ENCODE measurements around the gene EPB41L2. TPM values are rescaled to one million over a fixed set of nuclear protein-coding genes. Genes with fewer than 3 reads are reported as not detected.

The EPB41L2 gene
- total and polyA plus RNA-seq, 2 donors (not counting 1 experiment from before 2014, with no cell fraction given) = 113 to 264 TPM

DNA sequence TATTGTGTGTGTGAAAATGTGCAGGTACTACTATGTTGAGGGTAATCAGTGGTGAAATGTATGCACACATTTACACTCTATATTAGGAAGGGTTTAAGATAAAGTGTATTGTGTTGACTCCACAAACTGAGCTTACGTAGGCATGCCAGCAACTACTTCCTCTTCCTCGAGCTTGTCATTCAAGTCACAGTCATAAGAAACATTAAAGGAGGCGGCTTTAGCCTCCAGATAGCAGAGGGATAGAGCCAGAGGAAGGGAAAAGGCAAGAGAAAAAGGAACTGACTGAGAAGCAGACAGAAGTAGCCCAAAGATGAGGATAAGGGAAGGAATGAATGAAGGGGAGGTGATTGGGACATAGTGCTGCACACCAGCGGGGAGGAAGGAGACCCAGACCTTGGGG is 180.7 kb downstream of the EPB41L2 start:
- no peak overlapping the region for H3K9ac ChIP-seq (ENCODE audit: insufficient read depth, low read length)
- H4K20me1 ChIP-seq (ENCODE audit: control insufficient read depth, extremely low read depth, insufficient read depth, low read length) = no peaks in the 10 kb centered on the region
- H3K27me3 ChIP-seq (ENCODE audit: control insufficient read depth, insufficient read depth, low read length) = no peaks in the 10 kb centered on the region
- H3K9me3 ChIP-seq (ENCODE audit: control insufficient read depth, insufficient read depth, low read depth, low read length) = no peaks in the 10 kb centered on the region
- H3K4me1 ChIP-seq (ENCODE audit: control insufficient read depth, extremely low read depth, insufficient read depth, low read length) = no peaks in the 10 kb centered on the region
- no peaks in the 10 kb centered on the region for H3K79me2 ChIP-seq (ENCODE audit: control insufficient read depth, insufficient read depth, low read length)
- H2AFZ ChIP-seq (ENCODE audit: low read length) = no peak overlapping the region
- H3K36me3 ChIP-seq (ENCODE audit: control insufficient read depth, insufficient read depth, low read length) = peaks cover 9% of the 10 kb centered on the region
- H3K4me3 ChIP-seq (replicated peaks in 1 of 4; ENCODE audit: control extremely low read depth in 1 of 4, insufficient read depth in 1 of 4, low read depth in 3 of 4, low read length in 4 of 4) = no peak overlapping the region
- no peak overlapping the region for H3K4me2 ChIP-seq (ENCODE audit: extremely low read depth, insufficient read depth, low read length)
- H3K27ac ChIP-seq (ENCODE audit: insufficient read depth, low read length) = no peak overlapping the region
- TF ChIP-seq, protein P1, sequence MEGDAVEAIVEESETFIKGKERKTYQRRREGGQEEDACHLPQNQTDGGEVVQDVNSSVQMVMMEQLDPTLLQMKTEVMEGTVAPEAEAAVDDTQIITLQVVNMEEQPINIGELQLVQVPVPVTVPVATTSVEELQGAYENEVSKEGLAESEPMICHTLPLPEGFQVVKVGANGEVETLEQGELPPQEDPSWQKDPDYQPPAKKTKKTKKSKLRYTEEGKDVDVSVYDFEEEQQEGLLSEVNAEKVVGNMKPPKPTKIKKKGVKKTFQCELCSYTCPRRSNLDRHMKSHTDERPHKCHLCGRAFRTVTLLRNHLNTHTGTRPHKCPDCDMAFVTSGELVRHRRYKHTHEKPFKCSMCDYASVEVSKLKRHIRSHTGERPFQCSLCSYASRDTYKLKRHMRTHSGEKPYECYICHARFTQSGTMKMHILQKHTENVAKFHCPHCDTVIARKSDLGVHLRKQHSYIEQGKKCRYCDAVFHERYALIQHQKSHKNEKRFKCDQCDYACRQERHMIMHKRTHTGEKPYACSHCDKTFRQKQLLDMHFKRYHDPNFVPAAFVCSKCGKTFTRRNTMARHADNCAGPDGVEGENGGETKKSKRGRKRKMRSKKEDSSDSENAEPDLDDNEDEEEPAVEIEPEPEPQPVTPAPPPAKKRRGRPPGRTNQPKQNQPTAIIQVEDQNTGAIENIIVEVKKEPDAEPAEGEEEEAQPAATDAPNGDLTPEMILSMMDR (conservative IDR thresholded peaks at IDR 0.05 in 1 of 2, IDR thresholded peaks at IDR 0.05 in 1 of 2; ENCODE audit: low read depth in 1 of 2, low read length in 2 of 2) = no peak
- TF ChIP-seq EZH2 (IDR thresholded peaks at IDR 0.05; ENCODE audit: low read length, missing control alignments) = no peak
- no peak for DNase-seq (ENCODE audit: low read depth in 2 of 2)

DNA sequence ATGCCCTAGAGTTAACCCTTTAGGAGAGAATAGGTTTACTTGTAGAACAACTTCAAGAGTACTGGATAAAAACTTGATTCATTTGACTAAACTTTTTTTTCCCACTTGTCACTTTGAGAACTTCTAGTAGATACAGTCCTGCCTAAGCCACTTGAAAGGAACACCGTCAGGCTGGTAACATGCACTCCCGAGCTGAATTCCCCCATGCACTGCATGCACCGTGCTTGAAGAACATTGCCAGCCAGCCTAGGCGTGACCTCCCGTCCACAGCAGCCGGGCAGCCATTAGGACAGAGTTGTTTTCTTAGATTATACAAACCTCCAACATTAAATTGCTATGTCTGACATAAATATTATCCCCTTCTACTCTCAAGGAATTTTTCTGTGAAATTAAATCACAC is 183.2 kb downstream of the EPB41L2 start:
- H3K9ac ChIP-seq (ENCODE audit: insufficient read depth, low read length) = no peak overlapping the region
- H3K27ac ChIP-seq (ENCODE audit: insufficient read depth, low read length) = no peak overlapping the region
- H3K4me3 ChIP-seq (replicated peaks in 1 of 4; ENCODE audit: control extremely low read depth in 1 of 4, insufficient read depth in 1 of 4, low read depth in 3 of 4, low read length in 4 of 4) = no peak overlapping the region
- no peaks in the 10 kb centered on the region for H3K4me1 ChIP-seq (ENCODE audit: control insufficient read depth, extremely low read depth, insufficient read depth, low read length)
- H3K79me2 ChIP-seq (ENCODE audit: control insufficient read depth, insufficient read depth, low read length) = no peaks in the 10 kb centered on the region
- TF ChIP-seq, protein P1 (conservative IDR thresholded peaks at IDR 0.05 in 1 of 2, IDR thresholded peaks at IDR 0.05 in 1 of 2; ENCODE audit: low read depth in 1 of 2, low read length in 2 of 2) = no peak
- TF ChIP-seq EZH2 (IDR thresholded peaks at IDR 0.05; ENCODE audit: low read length, missing control alignments) = no peak
- no peak overlapping the region for H3K4me2 ChIP-seq (ENCODE audit: extremely low read depth, insufficient read depth, low read length)
- no peaks in the 10 kb centered on the region for H3K9me3 ChIP-seq (ENCODE audit: control insufficient read depth, insufficient read depth, low read depth, low read length)
- no peaks in the 10 kb centered on the region for H3K27me3 ChIP-seq (ENCODE audit: control insufficient read depth, insufficient read depth, low read length)
- DNase-seq (ENCODE audit: low read depth in 2 of 2) = no peak
- no peak overlapping the region for H2AFZ ChIP-seq (ENCODE audit: low read length)
- peaks cover 7% of the 10 kb centered on the region for H3K36me3 ChIP-seq (ENCODE audit: control insufficient read depth, insufficient read depth, low read length)
- no peaks in the 10 kb centered on the region for H4K20me1 ChIP-seq (ENCODE audit: control insufficient read depth, extremely low read depth, insufficient read depth, low read length)

DNA sequence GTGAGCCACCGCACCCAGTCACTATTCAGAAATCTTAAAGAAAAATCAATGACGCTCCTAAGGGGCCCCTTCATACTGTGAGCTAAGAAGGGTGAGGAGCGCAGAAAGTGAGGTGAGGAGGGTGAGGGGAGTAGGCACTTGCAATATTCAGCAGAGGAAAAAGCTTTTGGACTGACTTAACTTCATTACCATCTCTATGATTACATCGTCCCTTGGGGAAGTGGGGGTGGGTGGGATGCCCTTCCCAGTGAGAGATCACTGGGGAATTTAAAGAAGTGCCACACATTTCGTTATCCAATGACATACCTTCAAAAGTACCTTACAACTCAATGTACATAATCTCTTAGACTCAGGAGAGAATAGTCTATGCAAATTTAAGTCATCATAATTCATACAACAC is 189.3 kb downstream of the EPB41L2 start:
- no peaks in the 10 kb centered on the region for H3K9me3 ChIP-seq (ENCODE audit: control insufficient read depth, insufficient read depth, low read depth, low read length)
- no peaks in the 10 kb centered on the region for H3K27me3 ChIP-seq (ENCODE audit: control insufficient read depth, insufficient read depth, low read length)
- H4K20me1 ChIP-seq (ENCODE audit: control insufficient read depth, extremely low read depth, insufficient read depth, low read length) = no peaks in the 10 kb centered on the region
- H3K79me2 ChIP-seq (ENCODE audit: control insufficient read depth, insufficient read depth, low read length) = no peaks in the 10 kb centered on the region
- no peak overlapping the region for H2AFZ ChIP-seq (ENCODE audit: low read length)
- TF ChIP-seq, protein P1 (conservative IDR thresholded peaks at IDR 0.05 in 1 of 2, IDR thresholded peaks at IDR 0.05 in 1 of 2; ENCODE audit: low read depth in 1 of 2, low read length in 2 of 2) = no peak
- TF ChIP-seq EZH2 (IDR thresholded peaks at IDR 0.05; ENCODE audit: low read length, missing control alignments) = no peak
- no peak for DNase-seq (ENCODE audit: low read depth in 2 of 2)
- H3K4me2 ChIP-seq (ENCODE audit: extremely low read depth, insufficient read depth, low read length) = no peak overlapping the region
- peaks cover 9% of the 10 kb centered on the region for H3K36me3 ChIP-seq (ENCODE audit: control insufficient read depth, insufficient read depth, low read length)
- H3K4me1 ChIP-seq (ENCODE audit: control insufficient read depth, extremely low read depth, insufficient read depth, low read length) = no peaks in the 10 kb centered on the region
- H3K9ac ChIP-seq (ENCODE audit: insufficient read depth, low read length) = no peak overlapping the region
- H3K27ac ChIP-seq (ENCODE audit: insufficient read depth, low read length) = no peak overlapping the region
- no peak overlapping the region for H3K4me3 ChIP-seq (replicated peaks in 1 of 4; ENCODE audit: control extremely low read depth in 1 of 4, insufficient read depth in 1 of 4, low read depth in 3 of 4, low read length in 4 of 4)
